ENCODE data around the gene FLYWCH1. TPM values are rescaled to one million over a fixed set of nuclear protein-coding genes. Genes with fewer than 3 reads are reported as not detected.

Gene FLYWCH1
- total RNA-seq, 2 experiments from 2014 or later, result 33.4 to 34.9 TPM

GRCh38 chr16:2914233-2914632 lies 2.5 kb downstream of the FLYWCH1 start:
- peaks cover 23% of the 10 kb centered on the region for H3K4me1 Mint-ChIP-seq (ENCODE audit: low read depth)
- H3K36me3 Mint-ChIP-seq (ENCODE audit: low read depth), result peaks cover 6% of the 10 kb centered on the region
- intact Hi-C loops (cut with micrococcal nuclease), result loop anchor here (5.0 kb wide), 1 partner anchor 37 kb away; no protein-coding TSS in a partner anchor
- ATAC-seq (no peak), DNase-seq (no peak)
- ChIA-PET POLR2A (interaction anchor here (1.0 to 1.4 kb wide), 2 partner anchors 10 to 46 kb away, joined by 3 to 5 read pairs; no protein-coding TSS in a partner anchor), CTCF (interaction anchor here (1.4 to 7.6 kb wide), 4 partner anchors 8 to 75 kb away, joined by 5 to 45 read pairs (median 16); no protein-coding TSS in a partner anchor)
- H3K4me3 Mint-ChIP-seq, result no peak overlapping the region
- no peak overlapping the region for H3K27ac Mint-ChIP-seq
- H3K27me3 Mint-ChIP-seq, result no peaks in the 10 kb centered on the region
- no peak for TF ChIP-seq CTCF (IDR thresholded peaks at IDR 0.05)
- H3K9me3 Mint-ChIP-seq, result no peaks in the 10 kb centered on the region

GRCh38 chr16:2915196-2915929 lies 3.6 kb downstream of the FLYWCH1 start:
- ChIA-PET POLR2A (no interaction called here), CTCF (interaction anchor here (0.7 to 7.6 kb wide), 7 partner anchors 9 to 76 kb away, joined by 3 to 45 read pairs (median 4); no protein-coding TSS in a partner anchor)
- Mint-ChIP-seq H3K27me3 (no peaks in the 10 kb centered on the region), H3K9me3 (no peaks in the 10 kb centered on the region), H3K27ac (peak overlapping the region; percentile 70), H3K36me3 (ENCODE audit: low read depth) (peaks cover 8% of the 10 kb centered on the region), H3K4me3 (no peak overlapping the region), H3K4me1 (ENCODE audit: low read depth) (peaks cover 28% of the 10 kb centered on the region)
- intact Hi-C loops (cut with micrococcal nuclease), result no loop called here
- DNase-seq (no peak), ATAC-seq (no peak)
- TF ChIP-seq CTCF (IDR thresholded peaks at IDR 0.05), result no peak

DNA sequence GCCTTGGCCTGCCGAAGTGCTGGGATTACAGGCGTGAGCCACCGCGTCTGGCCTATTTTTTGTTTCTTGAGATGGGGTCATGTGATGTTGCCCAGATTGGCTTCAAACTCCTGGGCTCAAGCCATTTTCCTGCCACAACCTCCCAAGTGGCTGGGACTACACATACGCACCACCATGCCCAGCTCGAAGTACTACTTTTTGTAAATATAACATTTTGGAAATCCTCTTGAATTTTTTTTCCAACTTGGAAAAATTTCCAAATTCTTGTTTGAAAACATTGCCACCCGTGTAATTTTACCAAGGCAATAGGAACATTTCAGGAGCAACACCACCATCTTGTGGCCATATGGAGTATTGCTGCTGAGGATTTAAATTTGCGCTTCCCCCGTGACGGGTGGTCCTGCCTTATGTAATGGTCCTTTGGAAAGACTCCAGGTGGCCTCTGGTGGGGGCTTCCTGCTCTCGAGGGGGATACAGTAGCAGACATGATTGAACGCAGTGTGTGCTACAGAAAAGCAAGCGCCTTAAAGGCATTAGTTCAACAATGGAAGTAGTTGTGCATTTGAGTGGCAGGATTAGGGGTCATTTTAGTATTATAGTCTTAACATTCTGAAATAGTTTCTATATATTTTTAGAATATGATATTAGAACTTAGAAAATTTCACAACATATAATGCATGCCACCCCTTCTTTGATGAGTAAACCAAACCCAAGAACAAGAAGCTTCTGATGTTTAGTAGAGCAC lies 8.0 kb downstream of the FLYWCH1 start:
- no peak overlapping the region for H3K4me3 Mint-ChIP-seq
- H3K36me3 Mint-ChIP-seq (ENCODE audit: low read depth), result peaks cover 5% of the 10 kb centered on the region
- no peaks in the 10 kb centered on the region for H3K9me3 Mint-ChIP-seq
- ATAC-seq, result peak; percentile 88
- POLR2A ChIA-PET, result interaction anchor here (1.0 kb wide), 1 partner anchor 153 kb away, joined by 3 read pairs; no protein-coding TSS in a partner anchor
- H3K27ac Mint-ChIP-seq, result no peak overlapping the region
- CTCF ChIA-PET, result interaction anchor here (0.6 to 7.4 kb wide), 27 partner anchors 8 to 135 kb away, joined by 3 to 61 read pairs (median 4); partner anchors contain the start of genes FLYWCH1, FLYWCH2 and PRSS41
- peaks cover 9% of the 10 kb centered on the region for H3K4me1 Mint-ChIP-seq (ENCODE audit: low read depth)
- H3K27me3 Mint-ChIP-seq, result no peaks in the 10 kb centered on the region
- peak; percentile 97 for TF ChIP-seq CTCF (IDR thresholded peaks at IDR 0.05)
- intact Hi-C loops (cut with micrococcal nuclease), result no loop called here
- peak; percentile 80 for DNase-seq

- H3K36me3 Mint-ChIP-seq (ENCODE audit: low read depth), result peaks cover 2% of the 10 kb centered on the region
- peaks cover 14% of the 10 kb centered on the region for H3K4me1 Mint-ChIP-seq (ENCODE audit: low read depth)
- no peaks in the 10 kb centered on the region for H3K27me3 Mint-ChIP-seq
- DNase-seq (no peak), ATAC-seq (no peak)
- H3K9me3 Mint-ChIP-seq, result no peaks in the 10 kb centered on the region
- intact Hi-C loops (cut with micrococcal nuclease), result no loop called here
- no peak overlapping the region for H3K27ac Mint-ChIP-seq
- ChIA-PET CTCF (interaction anchor here (1.0 to 7.4 kb wide), 4 partner anchors 16 to 84 kb away, joined by 3 to 61 read pairs (median 4); partner anchors contain the start of gene FLYWCH2), POLR2A (interaction anchor here (1.0 to 1.5 kb wide), 2 partner anchors 10 to 79 kb away, joined by 3 to 5 read pairs; no protein-coding TSS in a partner anchor)
- no peak for TF ChIP-seq CTCF (IDR thresholded peaks at IDR 0.05)
- H3K4me3 Mint-ChIP-seq, result no peak overlapping the region
These were observed 11.8 kb downstream of the FLYWCH1 start for GRCh38 chr16:2923481-2923880.

Measured in activated CD8-positive, alpha-beta T cell treated with anti-CD3 and anti-CD28 coated beads for 36 hours (primary cell).